Measurements from ENCODE around the gene MUC20.
"Not testable (repeated sequence)": the region's sequence is repeated elsewhere in the genome, so short reads cannot be mapped to it uniquely, and the experiment has no call there.

- TF ChIP-seq POLR2A (IDR thresholded peaks at IDR 0.05; ENCODE audit: extremely low read depth, insufficient read length); CTCF (IDR thresholded peaks at IDR 0.05; ENCODE audit: low read depth, low read length); MAX (IDR thresholded peaks at IDR 0.05; ENCODE audit: low read depth, low read length); MYC (IDR thresholded peaks at IDR 0.05; ENCODE audit: low read depth, low read length): not testable (repeated sequence)
Observed at GRCh38 chr3:195683722-195684526, 36.9 kb upstream of the MUC20 start.

Measured in NB4 (cell line).